ENCODE results near the gene ZNRF1.

DNA sequence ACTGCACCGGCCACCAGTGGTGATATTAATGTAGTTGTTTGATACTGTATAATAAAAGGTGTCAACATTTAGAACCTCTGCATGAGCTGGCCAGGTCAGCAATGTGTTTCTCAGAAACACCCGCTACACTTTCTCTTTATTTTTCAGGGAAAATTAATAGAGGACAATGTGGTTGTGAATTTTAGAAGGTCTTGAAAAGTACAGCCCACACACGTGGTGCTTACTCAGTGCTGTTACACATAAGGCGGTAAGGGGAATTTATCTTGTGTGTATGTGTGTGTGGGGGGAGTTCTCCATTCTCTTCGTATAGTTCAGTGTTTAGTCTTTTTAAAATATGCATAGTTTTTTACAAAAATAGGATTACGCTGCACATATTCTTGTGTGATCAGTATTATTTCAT is 145.1 kb downstream of the ZNRF1 start:
- TF ChIP-seq STAT3 (IDR thresholded peaks at IDR 0.05; ENCODE audit: low read depth, low read length) (no peak), GABPA (IDR thresholded peaks at IDR 0.05; ENCODE audit: low read depth) (no peak), JUND (IDR thresholded peaks at IDR 0.05; ENCODE audit: low read depth, low read length) (no peak)
- TF ChIP-seq, protein P1, sequence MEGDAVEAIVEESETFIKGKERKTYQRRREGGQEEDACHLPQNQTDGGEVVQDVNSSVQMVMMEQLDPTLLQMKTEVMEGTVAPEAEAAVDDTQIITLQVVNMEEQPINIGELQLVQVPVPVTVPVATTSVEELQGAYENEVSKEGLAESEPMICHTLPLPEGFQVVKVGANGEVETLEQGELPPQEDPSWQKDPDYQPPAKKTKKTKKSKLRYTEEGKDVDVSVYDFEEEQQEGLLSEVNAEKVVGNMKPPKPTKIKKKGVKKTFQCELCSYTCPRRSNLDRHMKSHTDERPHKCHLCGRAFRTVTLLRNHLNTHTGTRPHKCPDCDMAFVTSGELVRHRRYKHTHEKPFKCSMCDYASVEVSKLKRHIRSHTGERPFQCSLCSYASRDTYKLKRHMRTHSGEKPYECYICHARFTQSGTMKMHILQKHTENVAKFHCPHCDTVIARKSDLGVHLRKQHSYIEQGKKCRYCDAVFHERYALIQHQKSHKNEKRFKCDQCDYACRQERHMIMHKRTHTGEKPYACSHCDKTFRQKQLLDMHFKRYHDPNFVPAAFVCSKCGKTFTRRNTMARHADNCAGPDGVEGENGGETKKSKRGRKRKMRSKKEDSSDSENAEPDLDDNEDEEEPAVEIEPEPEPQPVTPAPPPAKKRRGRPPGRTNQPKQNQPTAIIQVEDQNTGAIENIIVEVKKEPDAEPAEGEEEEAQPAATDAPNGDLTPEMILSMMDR (IDR thresholded peaks at IDR 0.05 in 2 of 3, conservative IDR thresholded peaks at IDR 0.05 in 1 of 3; ENCODE audit: control insufficient read depth in 2 of 3, extremely low read depth in 1 of 3, insufficient read depth in 1 of 3, low read depth in 3 of 3, low read length in 3 of 3), result no peak

Measured in GM12878 (cell line).